Pulmonary artery endothelial cell (primary cell): ENCODE data around the gene SLC27A3. TPM values are rescaled to one million over a fixed set of nuclear protein-coding genes. Genes with fewer than 3 reads are reported as not detected.
"Not testable (repeated sequence)": the region's sequence is repeated elsewhere in the genome, so short reads cannot be mapped to it uniquely, and the experiment has no call there.

Experiments used
- DNase-seq: peaks from one replicate; pipeline ENCODE4 v3.0.0-alpha.2; 2011; ENCODE audit warnings: low read depth, low spot score
- total RNA-seq: library from RNA; depleted of rRNA; stranded (reverse); fragments of >200 nt; gene quantifications from 2 replicates; pipeline ENCODE4 v1.2.3, GENCODE V29; 2014

The SLC27A3 gene
- total RNA-seq, 1 donor from 2014 or later, result 24.5 TPM

GRCh38 chr1:153763365-153764225 is 11.6 kb upstream of the SLC27A3 start:
- peak; percentile 66 for DNase-seq

GRCh38 chr1:153764310-153764709 is 10.9 kb upstream of the SLC27A3 start:
- DNase-seq, result no peak

GRCh38 chr1:153766663-153767062 is 8.5 kb upstream of the SLC27A3 start:
- not testable (repeated sequence) for DNase-seq

- DNase-seq, result no peak
Measured at GRCh38 chr1:153767519-153767918, 7.7 kb upstream of the SLC27A3 start.

GRCh38 chr1:153768316-153769181 is 6.7 kb upstream of the SLC27A3 start:
- no peak for DNase-seq

- no peak for DNase-seq
Measured at GRCh38 chr1:153769221-153769620, 6.0 kb upstream of the SLC27A3 start.

- DNase-seq, result no peak
Measured at GRCh38 chr1:153770797-153771196, 4.4 kb upstream of the SLC27A3 start.

- no peak for DNase-seq
Measured at GRCh38 chr1:153771261-153771660, 3.9 kb upstream of the SLC27A3 start.

GRCh38 chr1:153771841-153772593 is 3.2 kb upstream of the SLC27A3 start:
- no peak for DNase-seq

GRCh38 chr1:153773096-153773921 is 1.9 kb upstream of the SLC27A3 start:
- no peak for DNase-seq

- no peak for DNase-seq
Measured at GRCh38 chr1:153774026-153774595, 1.1 kb upstream of the SLC27A3 start.

- no peak for DNase-seq
Measured at GRCh38 chr1:153775458-153776327, 486 bp downstream of the SLC27A3 start.

- DNase-seq, result no peak
Measured at GRCh38 chr1:153776352-153776751, 1.1 kb downstream of the SLC27A3 start.

- no peak for DNase-seq
Measured at GRCh38 chr1:153776845-153777370, 1.7 kb downstream of the SLC27A3 start.

GRCh38 chr1:153777648-153778047 is 2.4 kb downstream of the SLC27A3 start:
- no peak for DNase-seq

- DNase-seq, result no peak
Measured at GRCh38 chr1:153778051-153778823, 3.0 kb downstream of the SLC27A3 start.

GRCh38 chr1:153778824-153779519 is 3.8 kb downstream of the SLC27A3 start:
- no peak for DNase-seq
